SK-N-MC (cell line): ENCODE data around the gene EFR3B.
"Not testable (repeated sequence)": the region's sequence is repeated elsewhere in the genome, so short reads cannot be mapped to it uniquely, and the experiment has no call there.

ENCODE experiments used
- DNase-seq: peaks from one replicate; pipeline ENCODE4 v3.0.0-alpha.2; 2011; ENCODE audit warnings: low read depth, low spot score
- H3K27ac ChIP-seq: fragments of 200-600 bp; sonication (generic); 2 replicates; pipeline ENCODE4 v1.5.1; 2016; ENCODE audit warnings: mixed run types
- H3K36me3 ChIP-seq: fragments of 200-600 bp; sonication (generic); 2 replicates; pipeline ENCODE4 v1.6.1; 2017; ENCODE audit warnings: antibody characterized with exemption, low read length, mixed read lengths; ENCODE audit not compliant: insufficient read depth
- H3K4me3 ChIP-seq: fragments of 200-600 bp; sonication (generic); 2 replicates; pipeline ENCODE4 v1.5.1; 2016
- H3K9ac ChIP-seq: fragments of 200-600 bp; sonication (generic); 2 replicates; pipeline ENCODE4 v1.8.0; 2017; ENCODE audit warnings: mixed run types, mixed read lengths; ENCODE audit not compliant: insufficient read length
- H3K9me3 ChIP-seq: fragments of 200-600 bp; sonication (generic); 2 replicates; pipeline ENCODE4 v1.6.1; 2017; ENCODE audit warnings: low read depth, mild to moderate bottlenecking, antibody characterized with exemption, low read length, moderate library complexity, mixed read lengths
- EZH2 ChIP-seq: fragments of 200-600 bp; sonication (generic); IDR thresholded peaks from one replicate; pipeline ENCODE4 v1.6.1; 2017; ENCODE audit warnings: antibody characterized with exemption
- FOXP2 ChIP-seq: optimal IDR thresholded peaks from 2 replicates; pipeline ENCODE3; 2011; ENCODE audit warnings: mild to moderate bottlenecking, moderate library complexity; ENCODE audit not compliant: insufficient read depth; ENCODE audit errors: extremely low read length, control extremely low read depth
- POLR2AphosphoS5 ChIP-seq: IDR thresholded peaks from 2 replicates; pipeline ENCODE4 v1.6.1; 2012; ENCODE audit warnings: mild to moderate bottlenecking, low read depth, low read length, borderline replicate concordance

Gene EFR3B

GRCh38 chr2:25009954-25010353 is 31.9 kb upstream of the EFR3B start:
- no peaks in the 10 kb centered on the region for H3K9me3 ChIP-seq
- H3K4me3 ChIP-seq: no peak overlapping the region
- no peak for TF ChIP-seq EZH2
- TF ChIP-seq POLR2AphosphoS5: no peak
- no peak for TF ChIP-seq FOXP2
- H3K27ac ChIP-seq: no peak overlapping the region
- H3K36me3 ChIP-seq: no peaks in the 10 kb centered on the region
- DNase-seq: no peak
- no peak overlapping the region for H3K9ac ChIP-seq

DNA sequence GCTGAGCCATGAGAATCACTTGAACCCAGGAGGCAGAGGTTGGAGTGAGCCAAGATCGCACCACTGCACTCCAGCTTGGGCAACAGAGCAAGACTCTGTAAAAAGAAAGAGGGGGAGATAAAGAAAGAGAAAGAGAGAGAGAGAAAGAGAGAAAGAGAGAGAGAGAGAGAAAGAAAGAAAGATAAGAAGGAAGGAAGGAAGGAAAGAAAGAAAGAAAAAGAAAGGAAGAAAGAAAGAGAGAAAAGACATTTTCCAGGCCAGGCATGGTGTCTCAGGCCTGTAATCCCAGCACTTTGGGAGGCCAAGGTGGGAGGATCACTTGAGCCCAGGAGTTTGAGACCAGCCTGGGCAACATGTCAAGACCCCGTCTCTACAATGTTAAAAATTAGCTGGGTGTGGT is 30.5 kb upstream of the EFR3B start:
- DNase-seq, H3K27ac ChIP-seq: not testable (repeated sequence)

DNA sequence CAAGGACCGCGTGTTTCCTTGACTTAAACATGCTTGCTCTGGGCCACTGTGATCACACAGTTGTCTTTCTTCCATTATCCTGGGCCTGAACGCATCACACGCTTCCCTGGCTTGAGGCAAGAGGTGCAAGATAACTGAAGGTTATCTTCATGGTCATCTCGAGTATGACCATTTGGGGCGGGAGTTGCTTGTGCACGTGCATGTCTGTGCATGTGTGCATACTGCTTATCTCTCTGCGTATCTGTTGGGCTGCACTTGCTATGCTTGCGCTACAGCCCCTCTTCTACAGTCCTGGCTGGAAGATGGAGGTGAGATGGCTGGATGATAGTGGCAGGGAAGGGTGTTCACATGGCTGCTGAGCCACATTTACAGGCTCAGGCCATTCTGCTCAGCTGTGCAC is 27.2 kb upstream of the EFR3B start:
- no peak overlapping the region for H3K9ac ChIP-seq
- DNase-seq: no peak
- no peak overlapping the region for H3K4me3 ChIP-seq
- H3K27ac ChIP-seq: no peak overlapping the region
- H3K36me3 ChIP-seq: no peaks in the 10 kb centered on the region
- no peaks in the 10 kb centered on the region for H3K9me3 ChIP-seq
- TF ChIP-seq POLR2AphosphoS5: no peak
- no peak for TF ChIP-seq FOXP2
- TF ChIP-seq EZH2: no peak

More for the DNA sequence above, 30.5 kb upstream of the EFR3B start:
- H3K36me3 ChIP-seq, H3K9ac ChIP-seq, H3K9me3 ChIP-seq, H3K4me3 ChIP-seq: not testable (repeated sequence)

DNA sequence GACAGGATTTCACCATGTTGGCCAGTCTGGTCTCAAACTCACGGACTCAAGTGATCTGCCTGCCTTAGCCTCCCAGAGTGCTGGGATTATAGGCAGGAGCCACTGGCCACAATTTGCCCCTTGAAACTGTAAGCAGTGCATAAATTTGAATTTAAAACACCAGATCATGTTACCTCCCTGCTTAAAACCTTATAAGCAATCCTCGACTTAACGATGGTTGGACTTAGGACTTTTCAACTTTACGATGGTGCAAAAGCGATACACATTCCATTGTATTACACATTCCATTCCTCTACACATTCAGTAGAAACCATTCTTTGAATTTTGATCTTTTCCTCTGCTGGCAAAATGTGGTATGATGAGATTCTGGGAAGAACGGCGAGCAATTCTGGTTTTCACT is 23.2 kb upstream of the EFR3B start:
- Histone ChIP-seq H3K27ac (peak overlapping the region; percentile 94), H3K36me3 (no peaks in the 10 kb centered on the region), H3K4me3 (peak overlapping the region; percentile 68), H3K9ac (peak overlapping the region; percentile 42), H3K9me3 (no peaks in the 10 kb centered on the region)
- TF ChIP-seq POLR2AphosphoS5 (no peak), EZH2 (no peak)
- DNase-seq: peak; percentile 72

GRCh38 chr2:25021791-25022362 is 20.0 kb upstream of the EFR3B start:
- TF ChIP-seq FOXP2: no peak
- TF ChIP-seq EZH2: no peak
- no peak for TF ChIP-seq POLR2AphosphoS5
- Histone ChIP-seq H3K36me3 (no peaks in the 10 kb centered on the region), H3K27ac (no peak overlapping the region), H3K9me3 (no peaks in the 10 kb centered on the region), H3K4me3 (no peak overlapping the region), H3K9ac (no peak overlapping the region)
- DNase-seq: no peak

GRCh38 chr2:25023333-25023732 is 18.5 kb upstream of the EFR3B start:
- H3K36me3 ChIP-seq: no peaks in the 10 kb centered on the region
- TF ChIP-seq FOXP2 (no peak), POLR2AphosphoS5 (no peak), EZH2 (no peak)
- no peak overlapping the region for H3K27ac ChIP-seq
- no peak for DNase-seq
- H3K9me3 ChIP-seq: no peaks in the 10 kb centered on the region
- H3K9ac ChIP-seq: no peak overlapping the region
- H3K4me3 ChIP-seq: no peak overlapping the region

- no peak for TF ChIP-seq POLR2AphosphoS5
- Histone ChIP-seq H3K9me3 (no peaks in the 10 kb centered on the region), H3K4me3 (no peak overlapping the region), H3K9ac (no peak overlapping the region), H3K36me3 (no peaks in the 10 kb centered on the region), H3K27ac (no peak overlapping the region)
- no peak for DNase-seq
Measured at GRCh38 chr2:25025229-25026007, 16.5 kb upstream of the EFR3B start.

DNA sequence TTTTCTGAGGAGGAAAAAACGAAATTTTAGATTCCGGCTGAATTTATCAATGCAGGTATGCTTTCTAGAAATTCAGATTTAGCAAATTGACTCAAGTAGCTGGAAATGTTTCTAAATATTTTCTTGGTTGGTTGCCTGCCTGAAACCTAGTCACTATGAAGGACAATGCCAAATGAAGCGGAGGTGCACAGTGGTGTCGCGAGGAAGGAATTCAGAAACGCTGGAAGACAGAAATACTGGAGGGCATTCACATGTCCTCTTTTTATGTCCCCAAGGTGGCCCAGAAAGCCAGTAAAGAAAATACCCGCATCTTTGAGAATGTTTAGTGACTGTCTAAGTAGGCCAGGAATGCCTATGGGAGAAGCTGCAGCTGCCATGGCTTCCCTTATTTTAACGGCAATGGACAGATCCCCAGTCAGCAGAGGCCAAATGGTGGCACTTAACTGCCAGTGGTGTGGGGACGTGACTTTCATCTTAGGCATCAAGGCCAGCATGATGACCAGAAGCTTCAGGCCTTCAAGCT is 15.8 kb upstream of the EFR3B start:
- TF ChIP-seq POLR2AphosphoS5 (no peak), EZH2 (no peak), FOXP2 (no peak)
- Histone ChIP-seq H3K4me3 (no peak overlapping the region), H3K9me3 (no peaks in the 10 kb centered on the region), H3K27ac (no peak overlapping the region), H3K36me3 (no peaks in the 10 kb centered on the region), H3K9ac (no peak overlapping the region)
- DNase-seq: no peak

- DNase-seq: no peak
- no peak overlapping the region for H3K9ac ChIP-seq
- H3K36me3 ChIP-seq: no peaks in the 10 kb centered on the region
- TF ChIP-seq EZH2: no peak
- no peak for TF ChIP-seq POLR2AphosphoS5
- no peak for TF ChIP-seq FOXP2
- H3K27ac ChIP-seq: no peak overlapping the region
- no peak overlapping the region for H3K4me3 ChIP-seq
- no peaks in the 10 kb centered on the region for H3K9me3 ChIP-seq
Measured at GRCh38 chr2:25029183-25029554, 12.7 kb upstream of the EFR3B start.
